Left ventricle myocardium superior (tissue), 1 donor: ENCODE measurements around the gene SEMA6D. TPM values are rescaled to one million over a fixed set of nuclear protein-coding genes. Genes with fewer than 3 reads are reported as not detected.

Experiments
- ATAC-seq: fragments of 200-7000 bp; cut with Tn5 transposase; one replicate; pipeline ENCODE4 v1.9.1; 2020; ENCODE audit warnings: mild to moderate bottlenecking, moderate library complexity
- DNase-seq: peaks from one replicate; pipeline ENCODE4 v3.0.0-alpha.2; 2020
- intact Hi-C: fragments of 100-400 bp; cut with micrococcal nuclease; formaldehyde crosslinking; loops from one replicate; pipeline ENCODE4 v1.11.0; 2022
- total RNA-seq: library from RNA; stranded (reverse); fragmentation: NEBNext Ultra II Directional; extraction: Animal tissue kit (Norgen Biotek cat#: 25700); gene quantifications from one replicate; pipeline ENCODE4 v1.2.1, GENCODE V29; 2021
- donor health status: DM: no; HTN: yes; CAD: no; lungs with severe emphysema.

Gene SEMA6D
- total RNA-seq, 1 donor from 2014 or later, result 19.7 TPM

- ATAC-seq, result no peak
- intact Hi-C loops, result no loop called here
- no peak for DNase-seq
These were observed 55.8 kb downstream of the SEMA6D start for GRCh38 chr15:47773143-47773542.

- ATAC-seq (no peak), DNase-seq (no peak)
- intact Hi-C loops, result no loop called here
These were observed 61.0 kb downstream of the SEMA6D start for GRCh38 chr15:47778263-47778770.

GRCh38 chr15:47780971-47781370 is 63.7 kb downstream of the SEMA6D start:
- intact Hi-C loops, result no loop called here
- no peak for DNase-seq
- no peak for ATAC-seq

GRCh38 chr15:47781527-47781926 is 64.2 kb downstream of the SEMA6D start:
- no peak for DNase-seq
- no peak for ATAC-seq
- intact Hi-C loops, result no loop called here

GRCh38 chr15:47784820-47785219 is 67.5 kb downstream of the SEMA6D start:
- ATAC-seq (no peak), DNase-seq (no peak)
- intact Hi-C loops, result no loop called here

- intact Hi-C loops, result no loop called here
- DNase-seq (no peak), ATAC-seq (no peak)
These were observed 69.1 kb downstream of the SEMA6D start for GRCh38 chr15:47786371-47786770.

GRCh38 chr15:47787875-47788274 is 70.6 kb downstream of the SEMA6D start:
- intact Hi-C loops, result no loop called here
- DNase-seq (no peak), ATAC-seq (peak; percentile 66)

- DNase-seq (no peak), ATAC-seq (no peak)
- intact Hi-C loops, result no loop called here
These were observed 71.4 kb downstream of the SEMA6D start for GRCh38 chr15:47788685-47789084.

- no peak for ATAC-seq
- intact Hi-C loops, result no loop called here
- no peak for DNase-seq
These were observed 73.9 kb downstream of the SEMA6D start for GRCh38 chr15:47791161-47791560.

- no peak for ATAC-seq
- intact Hi-C loops, result no loop called here
- DNase-seq, result no peak
These were observed 74.9 kb downstream of the SEMA6D start for GRCh38 chr15:47792231-47792630.

GRCh38 chr15:47794252-47794914 is 77.1 kb downstream of the SEMA6D start:
- intact Hi-C loops, result no loop called here
- ATAC-seq, result peak; percentile 61
- DNase-seq, result no peak

GRCh38 chr15:47795864-47796263 is 78.6 kb downstream of the SEMA6D start:
- intact Hi-C loops, result no loop called here
- DNase-seq (no peak), ATAC-seq (no peak)

- ATAC-seq, result peak; percentile 98
- intact Hi-C loops, result no loop called here
- peak; percentile 30 for DNase-seq
These were observed 79.0 kb downstream of the SEMA6D start for GRCh38 chr15:47796339-47796738.

- ATAC-seq (no peak), DNase-seq (no peak)
- intact Hi-C loops, result no loop called here
These were observed 79.5 kb downstream of the SEMA6D start for GRCh38 chr15:47796830-47797229.

- no peak for ATAC-seq
- DNase-seq, result no peak
- intact Hi-C loops, result no loop called here
These were observed 84.2 kb downstream of the SEMA6D start for GRCh38 chr15:47801522-47801921.

- no peak for DNase-seq
- intact Hi-C loops, result no loop called here
- ATAC-seq, result no peak
These were observed 84.9 kb downstream of the SEMA6D start for GRCh38 chr15:47802216-47802615.

GRCh38 chr15:47803767-47804166 is 86.5 kb downstream of the SEMA6D start:
- DNase-seq (no peak), ATAC-seq (no peak)
- intact Hi-C loops, result no loop called here

GRCh38 chr15:47804733-47805132 is 87.4 kb downstream of the SEMA6D start:
- intact Hi-C loops, result no loop called here
- ATAC-seq (no peak), DNase-seq (no peak)

GRCh38 chr15:47806008-47806407 is 88.7 kb downstream of the SEMA6D start:
- DNase-seq, result no peak
- ATAC-seq, result no peak
- intact Hi-C loops, result no loop called here

- DNase-seq (no peak), ATAC-seq (no peak)
- intact Hi-C loops, result no loop called here
These were observed 93.9 kb downstream of the SEMA6D start for GRCh38 chr15:47811172-47811571.

GRCh38 chr15:47812470-47812999 is 95.2 kb downstream of the SEMA6D start:
- intact Hi-C loops, result no loop called here
- ATAC-seq (no peak), DNase-seq (no peak)
